HCT116 (cell line): Measurements from ENCODE around the gene CDCA4. TPM values are rescaled to one million over a fixed set of nuclear protein-coding genes. Genes with fewer than 3 reads are reported as not detected.

Source experiments
- ATAC-seq: fragments of 200-7000 bp; cut with Tn5 transposase; 2 replicates; pipeline ENCODE4 v1.9.1; 2020; ENCODE audit warnings: mild to moderate bottlenecking, moderate library complexity
- BruUV-seq: library from RNA; stranded (reverse); fragments of 400-500 nt; replicated peaks from 2 replicates; lab custom pipeline; 2021; lab: Mats Ljungman, UMichigan
- CTCF ChIA-PET: fragments of 300-600 bp; sonication (Branson Sonifier 250); formaldehyde crosslinking; loops from one replicate; lab custom pipeline; 2021; ENCODE audit warnings: antibody characterized with exemption; lab: Charles Lee
- POLR2A ChIA-PET: fragments of 300-600, 350-600 bp; sonication (Branson Sonifier 250); formaldehyde crosslinking; loops from one replicate; lab custom pipeline; 2021; ENCODE audit warnings: antibody characterized with exemption; lab: Charles Lee
- RAD21 ChIA-PET, 2 experiments: fragments of 300-600 bp; sonication (Branson Sonifier 250); formaldehyde crosslinking; loops; one replicate each; lab custom pipeline; 2023; ENCODE audit warnings: low total read pairs in 2 of 2; ENCODE audit not compliant: uncharacterized antibody in 2 of 2, unreplicated experiment in 2 of 2, low non-redundant PET in 1 of 2; lab: Charles Lee
- DNase-seq: peaks from one replicate; pipeline ENCODE4 v3.0.0-alpha.2; 2010; ENCODE audit warnings: low read depth, low spot score
- H2AFZ ChIP-seq: fragments of 200-600 bp; shearing (Covaris generic), sonication (generic); 2 replicates; pipeline ENCODE4 v1.6.1; 2017; ENCODE audit warnings: low read depth, mixed run types, mixed read lengths, antibody characterized with exemption, low read length; ENCODE audit not compliant: poor library complexity, severe bottlenecking
- H3K27ac ChIP-seq: 2 replicates; pipeline ENCODE4 v1.5.1; 2012; ENCODE audit warnings: low read depth, low read length
- H3K27me3 ChIP-seq: fragments of 200-600 bp; sonication (generic); 2 replicates; pipeline ENCODE4 v1.6.1; 2016; ENCODE audit warnings: mixed run types, low read length, mixed read lengths; ENCODE audit not compliant: insufficient read depth
- H3K36me3 ChIP-seq, 2 experiments: fragments of 200-500 bp in 1 of 2; fragments of 200-600 bp in 1 of 2; sonication (Bioruptor generic) in 1 of 2; sonication (generic) in 1 of 2; 2 replicates each; pipeline versions ENCODE4 v1.5.1 to v1.6.1; 2014 to 2016; ENCODE audit warnings: low read length in 2 of 2, inconsistent platforms in 1 of 2, mixed read lengths in 1 of 2, mixed run types in 1 of 2; ENCODE audit not compliant: insufficient read depth in 2 of 2, control insufficient read depth in 1 of 2
- H3K4me1 ChIP-seq, 2 experiments: fragments of 200-600 bp in 1 of 2; sonication (generic) in 1 of 2; 2 replicates each; pipeline versions ENCODE4 v1.5.1 to v1.6.1; 2012 to 2017; ENCODE audit warnings: low read length in 2 of 2, inconsistent platforms in 1 of 2, mild to moderate bottlenecking in 1 of 2, mixed read lengths in 1 of 2, mixed run types in 1 of 2, moderate library complexity in 1 of 2; ENCODE audit not compliant: insufficient read depth in 2 of 2, control insufficient read depth in 1 of 2
- H3K4me2 ChIP-seq: fragments of 200-600 bp; sonication (generic); 2 replicates; pipeline ENCODE4 v1.6.1; 2017; ENCODE audit warnings: mixed run types, low read length, mixed read lengths
- H3K4me3 ChIP-seq, 2 experiments: fragments of 200-600 bp in 1 of 2; sonication (generic) in 1 of 2; replicated peaks in 1 of 2; 2 replicates each; pipeline ENCODE4 v1.5.1; 2011 to 2016; ENCODE audit warnings: low read length in 2 of 2, control low read depth in 1 of 2, low read depth in 1 of 2, mild to moderate bottlenecking in 1 of 2, mixed read lengths in 1 of 2, mixed run types in 1 of 2
- H3K79me2 ChIP-seq: fragments of 200-600 bp; sonication (generic); 2 replicates; pipeline ENCODE4 v1.6.1; 2017; ENCODE audit warnings: mild to moderate bottlenecking, mixed run types, low read length, moderate library complexity, mixed read lengths; ENCODE audit not compliant: insufficient read depth
- H3K9ac ChIP-seq: fragments of 200-600 bp; sonication (generic); 2 replicates; pipeline ENCODE4 v1.6.1; 2016; ENCODE audit warnings: low read length, mixed read lengths
- H3K9me2 ChIP-seq: fragments of 200-600 bp; sonication (generic), shearing (Covaris generic); 2 replicates; pipeline ENCODE4 v1.6.1; 2017; ENCODE audit warnings: mixed run types, mild to moderate bottlenecking, moderate library complexity; ENCODE audit not compliant: insufficient read depth
- H3K9me3 ChIP-seq, 2 experiments: fragments of 200-500 bp in 1 of 2; fragments of 200-600 bp in 1 of 2; sonication (Bioruptor generic) in 1 of 2; sonication (generic) in 1 of 2; 2 replicates each; pipeline ENCODE4 v1.6.1; 2014 to 2017; ENCODE audit warnings: low read length in 2 of 2, mixed read lengths in 2 of 2, inconsistent platforms in 1 of 2, low read depth in 1 of 2, mild to moderate bottlenecking in 1 of 2, mixed run types in 1 of 2, moderate library complexity in 1 of 2; ENCODE audit not compliant: control insufficient read depth in 1 of 2, insufficient read depth in 1 of 2
- H4K20me1 ChIP-seq: fragments of 200-600 bp; sonication (generic), shearing (Covaris generic); 2 replicates; pipeline ENCODE4 v1.6.1; 2017; ENCODE audit warnings: mixed run types, mild to moderate bottlenecking, moderate library complexity; ENCODE audit not compliant: insufficient read depth
- ATF3 ChIP-seq: IDR thresholded peaks from 2 replicates; pipeline ENCODE4 v1.6.1; 2012
- CBX3 ChIP-seq: IDR thresholded peaks from 2 replicates; pipeline ENCODE4 v1.6.1; 2012; ENCODE audit warnings: low read depth
- JUND ChIP-seq: IDR thresholded peaks from 2 replicates; pipeline ENCODE4 v1.6.1; 2012
- POLR2AphosphoS5 ChIP-seq: IDR thresholded peaks from 2 replicates; pipeline ENCODE4 v1.6.1; 2011; ENCODE audit warnings: mild to moderate bottlenecking, low read depth, low read length, moderate library complexity
- TCF7L2 ChIP-seq: IDR thresholded peaks from 2 replicates; pipeline ENCODE4 v1.7.0; 2011; ENCODE audit warnings: borderline replicate concordance, inconsistent platforms; ENCODE audit not compliant: insufficient read depth, insufficient read length; ENCODE audit errors: extremely low read depth
- intact Hi-C: fragments of 100-400 bp; cut with micrococcal nuclease; formaldehyde crosslinking; loops from 2 replicates; pipeline ENCODE4 v1.10.0; 2022
- total RNA-seq: library from RNA; stranded (reverse); gene quantifications from one replicate; pipeline ENCODE4 v1.2.1, GENCODE V29; 2021; ENCODE audit not compliant: unreplicated experiment

CDCA4 gene
- total RNA-seq, 1 experiment from 2014 or later, result 62.4 TPM

DNA sequence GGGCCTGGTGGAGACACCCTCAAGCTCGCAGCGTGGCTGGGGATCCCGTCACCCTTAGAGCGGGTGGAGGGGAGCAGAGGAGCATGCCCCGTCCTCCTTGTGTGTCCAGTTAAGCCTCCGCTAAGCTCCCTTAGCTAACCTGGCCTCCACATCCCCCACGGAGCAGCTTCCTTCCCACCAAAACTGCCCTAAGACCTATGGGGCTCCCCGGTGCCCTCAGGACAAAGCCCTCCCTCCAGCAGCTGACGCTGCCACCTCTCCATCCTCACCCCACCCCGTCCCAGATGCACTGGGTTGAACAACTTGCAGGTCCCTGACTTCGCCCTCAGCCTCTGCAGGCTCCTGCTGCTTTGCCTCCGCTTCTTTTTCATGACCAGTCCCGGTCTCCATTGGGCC, 46.7 kb downstream of the CDCA4 start:
- intact Hi-C loops, result loop anchor here (5.0 to 10.0 kb wide), 2 partner anchors 113 to 191 kb away; partner anchors contain the start of gene JAG2
- DNase-seq, result no peak
- ChIA-PET RAD21 (interaction anchor here (1.4 to 1.9 kb wide), 2 partner anchors 40 to 72 kb away, joined by 3 to 6 read pairs; no protein-coding TSS in a partner anchor), CTCF (interaction anchor here (0.9 to 5.3 kb wide), 11 partner anchors 10 to 327 kb away, joined by 3 to 56 read pairs (median 4); partner anchors contain the start of genes BRF1, CDCA4 and CLBA1), POLR2A (interaction anchor here (1.1 to 2.5 kb wide), 4 partner anchors 41 to 53 kb away, joined by 3 to 10 read pairs (median 4); partner anchors contain the start of gene CDCA4)
- peaks cover 73 to 95% of the 10 kb centered on the region in 2 experiments for H3K4me1 ChIP-seq
- H2AFZ ChIP-seq, result no peak overlapping the region
- peak overlapping the region; percentile 80 for H3K9ac ChIP-seq
- H3K9me2 ChIP-seq, result no peaks in the 10 kb centered on the region
- no peaks in the 10 kb centered on the region for H3K9me3 ChIP-seq
- no peaks in the 10 kb centered on the region for H4K20me1 ChIP-seq
- H3K79me2 ChIP-seq, result peaks cover 4% of the 10 kb centered on the region; the same call in 1 of the 2 replicates
- no peak for TF ChIP-seq ATF3
- TF ChIP-seq CBX3, result no peak
- ATAC-seq, result no peak
- no peaks in the 10 kb centered on the region for H3K36me3 ChIP-seq
- H3K27ac ChIP-seq, result peak overlapping the region; percentile 98
- peak overlapping the region; percentile 90 for H3K4me2 ChIP-seq
- H3K27me3 ChIP-seq, result no peaks in the 10 kb centered on the region
- H3K4me3 ChIP-seq, result peak overlapping the region; percentile 15 to 41; a peak in 3 of 4 replicates
- BruUV-seq, result no TSS peak

GRCh38 chr14:104973385-104974145, 47.3 kb downstream of the CDCA4 start:
- ATAC-seq (peak; percentile 60), DNase-seq (peak; percentile 98)
- no peaks in the 10 kb centered on the region for H3K27me3 ChIP-seq
- H3K79me2 ChIP-seq, result peaks cover 4% of the 10 kb centered on the region; the same call in 1 of the 2 replicates
- H2AFZ ChIP-seq, result no peak overlapping the region
- H3K4me3 ChIP-seq, result peak overlapping the region; percentile 19 to 41
- H3K9me3 ChIP-seq, result no peaks in the 10 kb centered on the region
- peak overlapping the region; percentile 90 for H3K4me2 ChIP-seq
- TF ChIP-seq POLR2AphosphoS5, result peak; percentile 37
- no peak for TF ChIP-seq JUND
- peak; percentile 70 for TF ChIP-seq TCF7L2
- no peaks in the 10 kb centered on the region for H4K20me1 ChIP-seq
- H3K9me2 ChIP-seq, result no peaks in the 10 kb centered on the region
- peaks cover 73 to 95% of the 10 kb centered on the region in 2 experiments for H3K4me1 ChIP-seq
- RAD21 ChIA-PET, result interaction anchor here (0.6 to 1.9 kb wide), 5 partner anchors 39 to 77 kb away, joined by 3 to 8 read pairs (median 3); no protein-coding TSS in a partner anchor
- peak overlapping the region; percentile 80 for H3K9ac ChIP-seq
- CTCF ChIA-PET, result interaction anchor here (0.8 to 5.3 kb wide), 12 partner anchors 12 to 507 kb away, joined by 3 to 56 read pairs (median 4); partner anchors contain the start of genes BRF1, CDCA4 and CLBA1
- no TSS peak for BruUV-seq
- intact Hi-C loops, result loop anchor here (2.0 to 10.0 kb wide), 4 partner anchors 47 to 191 kb away; partner anchors contain the start of genes CDCA4 and JAG2
- no peaks in the 10 kb centered on the region for H3K36me3 ChIP-seq
- peak overlapping the region; percentile 98 for H3K27ac ChIP-seq
- POLR2A ChIA-PET, result interaction anchor here (0.6 to 2.5 kb wide), 12 partner anchors 10 to 221 kb away, joined by 3 to 10 read pairs (median 4); partner anchors contain the start of genes CDCA4, CLBA1 and SIVA1
